ENCODE data around the gene CCBE1.
"Not testable (repeated sequence)": the region's sequence is repeated elsewhere in the genome, so short reads cannot be mapped to it uniquely, and the experiment has no call there.

CCBE1 gene

DNA sequence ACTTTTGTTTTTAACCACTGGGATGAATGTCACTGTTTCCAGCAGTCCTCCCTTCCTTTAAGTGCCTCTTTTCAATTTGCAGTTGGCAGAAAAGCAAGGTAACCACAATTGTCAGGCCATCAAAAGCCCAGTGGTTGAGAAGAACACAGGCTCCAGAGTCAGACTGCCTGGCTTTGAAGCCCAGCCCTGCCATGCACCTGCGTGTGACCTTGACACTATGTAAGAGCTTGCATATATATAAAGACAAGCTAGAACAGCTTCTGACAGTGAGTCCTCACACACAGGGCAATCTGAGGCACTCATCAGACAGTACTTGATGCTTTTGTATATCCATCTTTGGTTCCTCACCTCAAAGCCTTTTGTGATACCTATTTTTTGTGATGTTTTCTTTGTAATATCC is 11.0 kb downstream of the CCBE1 start:
- FAIRE-seq (no peak), DNase-seq (ENCODE audit: extremely low spot score, insufficient read length, low read depth) (no peak)

DNA sequence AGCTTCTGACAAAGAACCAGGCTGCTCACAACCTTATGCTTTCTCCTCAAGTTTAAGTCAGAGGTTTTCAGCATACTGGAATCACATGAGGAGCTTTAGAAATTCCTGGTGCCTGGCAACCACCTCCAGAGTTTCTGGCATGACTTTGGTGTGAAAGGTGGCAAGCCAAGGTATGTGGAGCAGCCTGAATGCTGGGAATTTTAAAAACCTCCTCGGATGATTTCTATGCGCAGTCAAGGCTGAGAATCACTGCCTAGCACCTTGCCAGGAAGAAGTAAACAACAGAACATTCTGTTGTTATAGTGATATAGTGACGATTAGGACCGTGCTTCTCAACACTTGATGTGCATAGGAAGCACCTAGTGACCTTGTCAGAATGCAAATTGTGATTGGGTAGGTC is 11.7 kb downstream of the CCBE1 start:
- no peak for FAIRE-seq

DNA sequence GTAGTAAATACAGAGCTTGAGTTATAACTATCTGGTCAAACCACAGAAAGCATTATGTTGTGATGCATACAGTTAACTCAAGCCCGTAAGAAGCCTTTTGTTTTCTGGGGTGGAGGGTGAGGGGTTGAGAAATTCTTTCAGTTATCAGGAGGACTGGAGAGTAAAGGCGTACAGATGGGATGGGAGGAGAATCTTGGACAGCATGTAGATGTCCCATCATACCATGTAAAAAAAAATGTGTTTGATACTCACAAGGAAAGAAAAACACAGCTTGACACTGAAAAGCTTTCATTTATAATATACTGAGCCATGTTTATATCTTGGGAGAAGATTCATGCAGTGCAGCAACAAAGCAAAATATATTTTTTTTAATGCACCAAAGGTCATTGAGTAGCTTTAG is 12.4 kb downstream of the CCBE1 start:
- no peak for FAIRE-seq

More for the DNA sequence above, 11.7 kb downstream of the CCBE1 start:
- DNase-seq (ENCODE audit: extremely low spot score, insufficient read length, low read depth), result no peak

DNA sequence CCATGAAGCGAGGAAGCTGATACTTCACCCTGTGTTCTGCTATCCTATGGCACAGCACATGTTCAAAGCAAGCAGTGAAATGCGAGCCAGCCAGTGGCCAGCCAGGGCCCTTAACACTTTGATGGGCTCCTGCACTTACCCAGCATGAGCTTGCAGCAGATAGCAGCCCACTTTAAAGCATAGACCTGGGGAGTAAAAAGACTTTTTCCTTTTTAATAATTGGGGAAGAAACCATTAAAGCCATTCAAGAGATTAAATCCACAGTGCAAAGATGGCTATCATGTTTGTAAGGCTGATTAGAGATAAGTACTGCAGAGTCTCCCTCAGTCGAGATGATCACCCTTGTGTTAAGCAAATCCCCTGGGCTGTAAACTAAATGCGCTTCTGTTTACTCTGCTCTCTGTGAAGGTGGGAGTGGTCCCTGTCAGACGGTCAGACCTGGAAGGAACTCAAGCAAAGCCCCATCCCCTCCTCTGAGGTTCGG is 15.7 kb downstream of the CCBE1 start:
- FAIRE-seq (no peak), DNase-seq (ENCODE audit: extremely low spot score, insufficient read length, low read depth) (no peak)

More for the DNA sequence above, 12.4 kb downstream of the CCBE1 start:
- DNase-seq (ENCODE audit: extremely low spot score, insufficient read length, low read depth), result no peak

DNA sequence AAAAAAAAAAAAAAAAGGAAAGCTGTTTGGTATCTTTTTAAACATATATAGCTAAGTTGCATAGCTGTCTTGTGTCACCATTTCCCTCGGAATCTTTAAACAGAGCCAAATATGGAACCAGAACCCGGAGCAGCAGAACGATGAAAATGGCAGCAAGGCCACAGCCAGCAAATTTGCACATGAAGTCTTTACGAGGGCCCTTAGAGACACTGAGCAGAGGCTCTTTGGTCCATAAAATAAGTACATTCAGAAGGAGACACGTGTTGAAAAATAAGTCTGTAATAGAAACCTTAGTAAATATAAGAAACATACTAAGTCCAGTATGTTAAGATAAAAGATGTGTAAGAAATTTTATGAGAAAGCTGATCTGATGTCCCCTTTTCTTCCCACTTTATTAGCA is 16.2 kb downstream of the CCBE1 start:
- no peak for FAIRE-seq
- DNase-seq (ENCODE audit: extremely low spot score, insufficient read length, low read depth), result no peak

DNA sequence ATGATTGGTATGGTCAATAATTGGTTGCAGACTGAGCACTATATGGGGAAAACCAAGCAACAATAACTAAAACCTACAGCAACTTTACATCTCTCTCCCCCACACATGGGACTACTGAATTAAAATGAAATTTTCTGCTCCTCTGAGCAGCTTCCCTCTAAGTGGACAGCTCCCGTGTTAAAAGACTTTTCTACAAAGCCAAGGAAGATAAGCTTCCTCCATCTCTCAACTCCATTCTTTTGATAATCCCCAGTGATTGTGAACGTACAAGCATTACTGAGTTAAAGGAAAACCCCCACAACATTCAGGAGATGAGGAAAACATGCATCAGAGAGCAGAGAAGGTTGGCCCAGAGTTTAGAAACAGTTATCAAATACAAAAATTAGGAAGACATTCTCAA is 21.9 kb downstream of the CCBE1 start:
- FAIRE-seq (no peak), DNase-seq (ENCODE audit: extremely low spot score, insufficient read length, low read depth) (no peak)

DNA sequence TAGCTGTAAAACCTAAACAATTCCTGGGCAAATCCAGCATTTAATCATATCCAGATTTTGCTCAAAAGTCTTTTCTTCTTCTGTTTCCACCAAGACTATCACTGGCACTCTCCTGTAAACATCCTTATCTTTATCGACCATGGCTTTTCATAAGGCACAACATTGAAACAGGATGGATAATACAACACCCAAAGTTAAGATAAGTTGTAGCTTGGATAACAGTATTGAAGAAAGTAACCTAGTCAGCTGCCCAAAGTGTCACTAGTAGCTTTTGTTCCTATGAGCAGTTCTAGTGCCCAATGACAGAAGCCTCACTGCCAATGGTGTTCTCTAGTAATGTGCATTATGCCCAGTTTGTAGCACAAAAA is 22.3 kb downstream of the CCBE1 start:
- no peak for FAIRE-seq
- no peak for DNase-seq (ENCODE audit: extremely low spot score, insufficient read length, low read depth)

DNA sequence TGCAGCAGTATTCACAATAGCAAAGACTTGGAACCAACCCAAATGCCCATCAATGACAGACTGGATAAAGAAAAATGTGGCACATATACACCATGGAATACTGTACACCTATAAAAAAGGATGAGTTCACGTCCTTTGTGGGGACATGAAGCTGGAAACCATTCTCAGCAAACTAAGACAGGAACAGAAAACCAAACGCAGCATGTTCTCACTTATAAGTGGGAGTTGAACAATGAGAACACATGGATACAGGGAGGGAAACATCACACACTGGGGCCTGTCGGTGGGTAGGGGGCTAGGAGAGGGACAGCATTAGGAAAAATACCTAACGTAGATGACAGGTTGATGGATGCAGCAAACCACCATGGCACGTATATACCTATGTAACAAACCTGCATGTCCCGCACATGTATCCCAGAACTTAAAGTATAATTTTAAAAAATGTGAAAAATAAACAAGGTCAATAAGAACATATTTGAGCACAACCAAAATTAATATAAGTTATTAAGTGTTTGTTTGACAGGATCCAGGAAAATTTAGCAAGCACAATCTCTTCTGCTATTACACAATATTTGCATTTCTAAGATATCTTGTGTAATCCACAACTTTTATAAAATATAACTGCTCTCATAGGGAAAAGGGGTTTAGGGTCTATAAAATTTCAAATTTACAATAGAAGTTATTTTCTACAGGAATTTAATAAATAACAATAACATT is 22.9 kb downstream of the CCBE1 start:
- DNase-seq (ENCODE audit: extremely low spot score, insufficient read length, low read depth) (no peak), FAIRE-seq (no peak)

DNA sequence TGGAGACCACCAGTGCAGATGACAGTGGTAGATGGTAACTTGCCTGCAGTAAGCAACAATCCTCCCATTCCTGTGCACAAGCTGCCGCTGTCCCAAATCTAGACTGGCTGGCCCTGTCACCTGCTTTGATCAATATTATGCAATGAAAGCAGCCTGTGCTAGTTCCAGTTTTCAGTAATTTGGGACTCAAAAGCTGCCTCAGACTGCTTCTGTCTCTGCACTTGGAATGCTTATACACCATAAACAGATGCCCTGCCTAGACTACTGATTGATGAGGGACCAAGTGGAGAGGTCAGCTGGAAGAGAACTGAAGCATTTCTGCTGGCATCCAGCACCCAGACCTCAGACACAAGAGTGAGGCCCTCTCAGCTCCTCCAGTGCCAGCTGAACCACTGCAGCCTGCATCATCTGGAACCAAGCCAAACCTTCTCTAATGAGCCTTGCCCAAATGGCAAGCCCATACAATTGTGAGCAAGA is 24.9 kb downstream of the CCBE1 start:
- FAIRE-seq, result no peak
- DNase-seq (ENCODE audit: extremely low spot score, insufficient read length, low read depth), result no peak

DNA sequence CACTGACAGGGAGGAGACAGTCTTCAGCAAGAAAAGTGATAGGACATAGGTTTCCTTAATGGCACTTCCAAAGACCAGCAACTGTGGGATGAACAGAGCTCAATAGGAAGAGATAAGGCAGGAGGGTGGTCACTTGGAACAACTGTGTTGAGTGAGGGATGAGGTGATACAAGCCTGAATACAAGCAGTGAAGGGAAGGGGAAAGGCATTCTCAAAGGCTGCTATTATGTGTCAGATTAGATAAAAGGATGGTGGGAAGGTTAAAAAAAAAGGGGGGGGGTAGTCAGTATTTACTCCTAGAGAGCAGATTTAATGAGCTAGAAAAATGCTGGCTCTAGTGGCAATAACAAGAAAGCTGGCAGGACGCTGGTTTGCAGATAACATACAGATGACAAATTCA is 25.7 kb downstream of the CCBE1 start:
- FAIRE-seq (no peak), DNase-seq (ENCODE audit: extremely low spot score, insufficient read length, low read depth) (no peak)

DNA sequence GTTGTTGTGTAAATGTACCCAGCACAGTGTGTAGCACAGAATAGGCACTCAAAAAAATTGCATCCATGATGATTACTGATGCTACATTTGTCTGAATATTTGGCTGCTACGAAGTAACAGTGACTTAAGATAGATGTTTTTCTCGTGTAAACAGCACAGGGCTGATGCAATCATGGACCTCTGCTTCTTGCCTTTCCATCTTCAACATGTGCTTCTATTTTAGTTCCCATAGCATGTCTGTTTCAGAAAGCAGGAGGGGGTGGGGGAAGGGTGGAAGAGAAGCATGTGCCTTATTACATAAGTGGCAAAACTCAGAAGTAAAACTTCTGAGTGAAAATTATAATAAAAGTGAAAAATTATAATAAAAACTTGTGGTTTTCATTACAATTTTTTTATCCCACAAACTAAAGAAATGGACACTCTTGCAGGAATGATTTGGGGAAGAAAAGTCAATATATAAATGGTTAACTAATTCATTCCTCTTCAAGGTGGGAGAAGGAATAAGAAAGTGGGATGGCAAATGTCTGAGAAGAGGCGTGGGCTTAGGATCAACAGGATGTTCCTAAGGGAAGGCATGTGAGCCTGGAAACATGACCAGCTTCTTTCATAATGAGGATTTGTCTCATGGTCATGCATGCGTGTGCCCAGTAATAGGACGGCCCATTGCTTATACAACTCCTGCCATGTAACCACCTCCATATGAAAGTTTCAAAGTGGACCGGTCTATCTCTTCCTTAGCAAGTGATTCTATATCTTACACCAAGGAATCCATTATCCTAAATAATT is 27.2 kb downstream of the CCBE1 start:
- no peak for FAIRE-seq
- no peak for DNase-seq (ENCODE audit: extremely low spot score, insufficient read length, low read depth)

DNA sequence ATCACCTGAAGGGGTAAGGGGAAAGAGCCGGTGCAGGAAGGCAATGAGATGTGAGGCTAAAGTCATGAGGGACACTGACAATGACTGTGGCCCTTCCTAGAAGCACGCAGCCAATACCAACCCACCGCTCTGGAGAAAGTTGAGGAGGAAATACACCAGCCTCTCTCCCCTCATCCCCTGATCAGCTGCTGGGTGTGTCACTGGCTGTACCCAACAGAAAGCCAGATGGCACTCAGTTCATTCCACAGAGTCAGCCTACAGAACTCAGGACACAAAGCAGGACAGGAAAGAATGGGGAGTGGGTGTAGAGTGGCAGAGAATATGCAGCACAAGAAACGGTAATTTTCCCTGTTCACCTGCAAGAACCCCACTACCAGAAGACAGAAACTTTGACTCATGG is 29.7 kb downstream of the CCBE1 start:
- DNase-seq (ENCODE audit: extremely low spot score, insufficient read length, low read depth), result no peak
- no peak for FAIRE-seq

DNA sequence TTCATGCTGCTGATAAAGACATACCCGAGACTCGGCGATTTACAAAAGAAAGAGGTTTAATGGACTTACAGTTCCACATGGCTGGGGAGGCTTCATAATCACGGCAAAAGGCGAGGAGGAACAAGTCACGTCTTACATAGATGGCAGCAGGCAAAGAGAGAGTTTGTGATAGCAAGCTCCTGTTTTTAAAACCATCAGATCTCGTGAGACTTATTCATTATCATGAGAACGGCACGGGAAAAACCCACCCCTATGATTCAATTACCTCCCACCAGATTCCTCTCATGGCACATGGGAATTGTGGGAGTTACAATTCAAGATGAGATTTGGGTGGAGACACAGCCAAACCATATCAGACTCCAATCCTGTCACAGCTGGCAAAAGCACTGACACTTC is 31.2 kb downstream of the CCBE1 start:
- DNase-seq (ENCODE audit: extremely low spot score, insufficient read length, low read depth); FAIRE-seq: not testable (repeated sequence)

DNA sequence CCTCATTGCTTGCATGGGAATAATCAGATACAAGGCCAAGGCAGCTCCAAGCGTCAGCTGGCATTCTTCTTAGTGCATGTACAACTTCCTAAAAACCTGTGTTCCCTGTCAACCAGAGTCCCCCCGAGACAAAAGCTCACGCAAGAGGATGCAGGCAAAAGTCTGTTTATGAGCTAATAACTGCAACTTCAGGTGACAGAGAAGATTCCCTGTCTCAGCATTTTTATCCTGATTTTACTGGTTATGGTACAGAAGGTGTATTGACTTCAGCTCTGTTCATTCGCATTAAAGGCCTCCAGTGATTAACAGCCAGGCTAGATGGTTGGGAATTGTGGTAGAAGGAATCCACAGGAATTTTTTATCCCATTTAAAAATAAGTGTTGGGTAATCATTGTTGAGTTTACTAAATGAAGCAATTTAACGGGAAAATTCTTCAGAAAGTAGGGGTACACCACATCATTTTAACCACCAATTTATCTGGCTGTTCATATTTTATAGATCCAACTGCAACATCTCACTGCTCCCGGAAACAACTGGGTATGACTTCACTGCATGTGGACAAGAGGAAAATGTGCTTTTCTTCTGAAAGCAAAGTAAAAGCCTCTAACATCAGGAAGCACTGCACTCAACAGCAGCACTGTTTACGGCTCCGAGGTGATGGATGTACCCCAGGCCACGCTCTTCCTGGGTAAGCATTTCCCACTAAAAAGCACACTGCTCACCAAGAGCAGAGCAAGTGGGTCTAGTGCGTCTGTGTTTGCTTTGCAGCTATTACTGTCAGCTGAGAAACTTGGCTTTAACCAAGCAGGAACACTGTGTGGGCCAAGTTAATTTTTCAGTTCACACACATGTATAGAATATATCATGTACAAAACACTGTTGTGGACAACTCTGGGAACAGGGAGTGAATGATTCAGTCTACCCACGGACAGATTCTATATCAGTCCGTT is 31.9 kb downstream of the CCBE1 start:
- FAIRE-seq (no peak), DNase-seq (ENCODE audit: extremely low spot score, insufficient read length, low read depth) (no peak)

DNA sequence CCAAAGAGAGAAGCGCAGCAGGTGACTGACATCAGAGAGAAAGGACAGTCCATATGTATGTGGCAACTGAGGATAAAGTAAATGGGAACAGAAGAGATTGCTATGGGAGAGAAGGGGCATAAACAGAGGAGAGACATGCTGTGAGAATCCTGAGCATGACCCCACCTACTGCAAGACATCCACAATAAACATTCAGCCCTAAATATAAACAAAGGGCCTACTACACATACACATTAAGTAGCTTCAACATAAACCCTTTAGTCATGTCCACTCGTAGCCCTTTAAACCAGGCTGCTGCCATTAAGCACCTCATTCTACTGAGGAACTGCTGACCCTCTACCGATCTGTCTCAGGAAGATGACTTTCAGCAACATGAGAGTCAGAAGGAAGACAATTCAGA is 32.9 kb downstream of the CCBE1 start:
- FAIRE-seq (no peak), DNase-seq (ENCODE audit: extremely low spot score, insufficient read length, low read depth) (no peak)

DNA sequence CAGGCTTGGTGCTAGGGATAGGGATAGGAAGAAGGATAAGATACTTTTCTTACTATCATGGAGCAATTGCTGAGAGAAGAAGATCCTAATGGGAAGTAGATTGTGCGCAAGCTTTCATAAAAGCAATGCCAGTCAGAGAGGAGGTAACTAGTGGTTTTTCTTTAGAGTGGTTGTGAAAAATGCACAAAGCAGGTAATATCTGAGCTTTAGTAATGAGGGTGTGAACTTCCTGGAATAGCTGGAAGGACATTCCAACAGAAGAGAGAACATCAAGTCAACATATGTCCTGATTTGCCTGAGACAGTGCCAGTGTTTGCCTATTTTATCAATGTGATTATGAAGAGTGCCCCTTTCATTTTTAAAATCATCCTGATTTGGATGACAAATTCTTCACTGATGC is 34.1 kb downstream of the CCBE1 start:
- no peak for DNase-seq (ENCODE audit: extremely low spot score, insufficient read length, low read depth)

DNA sequence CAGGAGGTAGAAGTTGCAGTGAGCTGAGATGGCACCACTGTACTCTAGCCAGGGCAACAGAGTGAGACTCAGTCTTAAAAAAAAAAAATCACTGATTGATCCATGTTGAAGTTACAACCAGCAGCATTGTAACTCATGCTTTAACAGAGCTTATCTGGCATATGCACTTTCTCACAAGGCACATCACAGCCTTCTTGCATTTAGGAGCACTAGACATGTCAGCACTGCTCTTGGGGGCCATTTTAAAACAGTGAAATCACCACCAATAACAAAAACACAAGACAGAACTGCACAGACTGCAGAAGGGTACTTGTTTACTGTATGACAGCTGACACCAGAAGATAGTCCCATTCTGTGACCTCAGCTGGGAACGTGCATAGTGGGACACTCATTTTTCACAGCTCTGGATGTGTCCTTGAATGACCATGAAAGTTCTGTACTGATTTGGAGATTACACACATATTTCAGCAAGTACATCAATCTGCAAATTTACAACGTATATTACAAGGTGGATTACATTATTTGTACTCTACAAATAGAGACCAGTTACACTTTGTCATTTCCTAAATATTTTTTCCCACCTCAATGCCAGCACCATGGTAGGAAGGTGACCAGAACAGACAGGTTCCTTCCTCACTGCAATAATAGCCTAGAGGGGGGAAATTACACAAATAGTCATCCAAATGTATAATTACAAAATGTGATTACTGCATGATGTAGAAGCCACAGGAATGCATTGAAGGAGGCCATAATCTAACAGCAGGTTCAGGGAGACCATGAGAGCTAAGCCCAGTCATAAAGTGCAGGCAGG is 35.1 kb downstream of the CCBE1 start:
- DNase-seq (ENCODE audit: extremely low spot score, insufficient read length, low read depth) (no peak), FAIRE-seq (no peak)

More for the DNA sequence above, 34.1 kb downstream of the CCBE1 start:
- no peak for FAIRE-seq

DNA sequence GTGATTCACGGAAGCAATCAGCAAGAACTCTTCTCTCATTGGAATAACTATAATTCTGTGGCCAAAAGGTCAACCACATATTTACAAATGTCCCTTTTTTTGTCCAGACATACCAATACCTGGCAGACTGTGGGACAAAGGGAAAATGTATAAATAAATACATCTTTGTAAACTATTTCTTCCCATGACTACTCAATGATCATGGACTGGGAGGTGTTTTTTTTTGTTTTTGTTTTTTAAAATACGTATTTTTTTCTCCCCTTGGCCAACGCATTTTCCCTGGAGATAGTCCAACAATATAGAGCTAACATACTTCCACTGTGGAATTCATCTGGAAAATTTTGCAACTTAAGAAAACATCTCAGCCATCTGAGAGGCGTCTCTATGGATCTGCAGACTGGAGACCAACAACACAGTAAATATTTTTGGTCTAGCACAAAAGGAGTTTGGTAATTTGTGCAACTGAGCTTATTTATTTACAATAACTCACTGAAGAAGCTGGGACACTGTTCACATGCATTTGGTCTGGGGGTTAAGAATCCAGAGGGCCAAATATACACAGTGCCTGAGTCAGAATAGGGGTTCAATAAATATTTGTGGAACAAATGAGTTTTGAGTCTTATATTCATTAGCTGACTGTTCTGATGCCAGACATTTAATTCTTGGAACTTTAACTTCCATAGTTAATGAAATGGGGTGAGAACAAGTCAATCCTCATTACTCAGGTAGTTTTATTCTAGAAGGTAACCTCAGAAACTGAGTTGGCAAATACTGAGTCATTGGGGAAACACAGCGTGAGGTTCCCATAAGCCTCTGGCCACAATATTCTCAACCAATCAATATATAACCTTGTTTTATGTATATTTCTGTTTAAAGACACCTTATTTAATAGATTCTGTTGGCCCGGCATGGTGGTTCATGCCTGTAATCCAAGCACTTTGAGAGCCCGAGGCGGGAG is 36.2 kb downstream of the CCBE1 start:
- no peak for FAIRE-seq
- no peak for DNase-seq (ENCODE audit: extremely low spot score, insufficient read length, low read depth)

All from GM18507 (cell line).